DOHH2 (cell line): ENCODE data around the gene LINGO3.

Experiments used
- CTCF ChIP-seq: fragments of 200-600 bp; sonication (generic); IDR thresholded peaks from one replicate; pipeline ENCODE4 v1.5.1; 2014; ENCODE audit warnings: antibody characterized with exemption, mild to moderate bottlenecking, low read depth, low read length; ENCODE audit not compliant: poor library complexity, severe bottlenecking
- EZH2phosphoT487 ChIP-seq: fragments of 200-600 bp; sonication (generic); IDR thresholded peaks from 2 replicates; pipeline ENCODE4 v1.6.1; 2017; ENCODE audit warnings: borderline replicate concordance, mild to moderate bottlenecking, antibody characterized with exemption, low read length, moderate library complexity, mixed read lengths

GRCh38 chr19:2330255-2330631 is 22.3 kb upstream of the LINGO3 start:
- TF ChIP-seq CTCF = no peak
- TF ChIP-seq EZH2phosphoT487 = no peak
